Stomach (tissue), 9 donors: ENCODE results near the gene UCHL1. TPM values are rescaled to one million over a fixed set of nuclear protein-coding genes. Genes with fewer than 3 reads are reported as not detected.

Experiments
- DNase-seq, 2 donors: peaks; one replicate each; pipeline versions ENCODE4 v3.0.0 to v3.0.0-alpha.2; 2013 to 2019
- H3K27ac ChIP-seq, 5 donors: fragments of 200-600 bp in 4 of 5; sonication (generic) in 4 of 5; one replicate each; pipeline ENCODE4 v1.5.1; 2013 to 2019; ENCODE audit warnings: mild to moderate bottlenecking in 1 of 5, moderate library complexity in 1 of 5
- H3K27me3 ChIP-seq, 3 donors: fragments of 200-600 bp; sonication (generic); one replicate each; pipeline ENCODE4 v1.5.1; 2017 to 2019; ENCODE audit warnings: mixed run types in 1 of 3
- H3K36me3 ChIP-seq, 4 donors: fragments of 200-600 bp; sonication (generic); 1 replicate in 3 of 4; 2 replicates in 1 of 4; pipeline ENCODE4 v1.5.1; 2016 to 2019
- H3K4me1 ChIP-seq, 4 donors: fragments of 200-600 bp; sonication (generic); one replicate each; pipeline ENCODE4 v1.5.1; 2016 to 2019
- H3K4me3 ChIP-seq, 4 donors: fragments of 200-600 bp; sonication (generic) in 3 of 4; one replicate each; pipeline ENCODE4 v1.5.1; 2016 to 2019; ENCODE audit warnings: mild to moderate bottlenecking in 1 of 4
- H3K9me3 ChIP-seq, 4 donors: fragments of 200-600 bp; sonication (generic); one replicate each; pipeline ENCODE4 v1.5.1; 2016 to 2019
- CTCF ChIP-seq, 7 experiments: fragments of 450-650 bp in 4 of 7; fragments of 200-600 bp in 3 of 7; sonication (generic) in 3 of 7; IDR thresholded peaks; one replicate each; pipeline ENCODE4 v1.5.1; 2016 to 2019; ENCODE audit warnings: antibody characterized with exemption in 7 of 7, control low read depth in 2 of 7, mild to moderate bottlenecking in 1 of 7
- EP300 ChIP-seq: sonication (generic); formaldehyde crosslinking; IDR thresholded peaks from one replicate; pipeline ENCODE4 v1.6.1; 2017; ENCODE audit warnings: antibody characterized with exemption
- POLR2A ChIP-seq, 4 donors: fragments of 450-650 bp; IDR thresholded peaks; one replicate each; pipeline ENCODE4 v1.6.1; 2016; ENCODE audit warnings: antibody characterized with exemption in 4 of 4, control low read depth in 2 of 4, mild to moderate bottlenecking in 1 of 4, moderate library complexity in 1 of 4
- POLR2AphosphoS5 ChIP-seq, 3 donors: sonication (generic); formaldehyde crosslinking; IDR thresholded peaks; one replicate each; pipeline ENCODE4 v1.6.1; 2016; ENCODE audit warnings: antibody characterized with exemption in 3 of 3
- WGBS, 5 donors: extraction: QIAGEN DNeasy Blood & Tissue Kit in 3 of 5; methylation state at CpG; one replicate each; pipeline versions ENCODE4 v1.1.5 to v1.1.7; 2013 to 2018; 5-methylcytosine and 5-hydroxymethylcytosine counted together
- intact Hi-C: fragments of 100-400 bp; cut with DNase I; formaldehyde crosslinking; loops from one replicate; pipeline ENCODE4 v1.15.1; 2023; ENCODE audit warnings: low total_unique reads
- polyA plus RNA-seq, 3 donors: library from polyadenylated mRNA; stranded (reverse); fragments of 200-250 nt; gene quantifications; one replicate each; pipeline ENCODE4 v1.2.3, GENCODE V29; 2013
- total RNA-seq, 5 donors: library from RNA; depleted of rRNA; stranded (reverse); fragments of >200 nt; gene quantifications; one replicate each; pipeline versions ENCODE4 v1.1.0 to v1.2.3, GENCODE V29; 2014 to 2016
- donor health status: healthy with polysubstance abuse.
- donor health status: Bipolar disorder and iron deficiency.
- donor health status: healthy.

Gene UCHL1
- total and polyA plus RNA-seq, 8 donors, result 4.6 to 43.4 (median 18.7) TPM

DNA sequence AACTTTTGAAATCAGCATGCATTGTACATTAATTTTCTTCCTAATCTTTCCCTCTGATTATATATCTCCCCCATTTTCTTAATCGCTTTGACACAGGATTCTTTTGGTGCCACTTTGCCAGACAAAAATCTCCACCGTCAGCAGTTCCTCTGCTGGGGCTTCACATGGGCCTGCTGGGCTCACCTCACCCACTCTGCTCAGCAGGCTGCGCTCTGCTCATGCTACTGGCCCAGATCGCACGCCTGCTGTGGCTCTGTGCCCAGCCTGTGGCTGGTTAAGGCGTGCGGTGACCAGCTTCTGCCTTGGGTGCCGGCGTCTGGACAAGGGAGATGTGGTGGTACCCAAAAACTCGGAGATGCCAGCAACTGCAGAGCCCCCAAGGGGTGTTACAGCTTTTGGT is 31.1 kb downstream of the UCHL1 start:
- 92 to 96% (median 94%) methylated on average over 9 to 10 of the region's 10 CpGs for WGBS, 5 donors
- DNase-seq, result no peak
- TF ChIP-seq POLR2AphosphoS5 (IDR thresholded peaks at IDR 0.05) (no peak), CTCF (IDR thresholded peaks at IDR 0.05) (no peak), EP300 (no peak), POLR2A (IDR thresholded peaks at IDR 0.05) (no peak)
- no peak overlapping the region for H3K27ac ChIP-seq
- H3K4me3 ChIP-seq, result no peak overlapping the region
- no peaks in the 10 kb centered on the region for H3K9me3 ChIP-seq
- no peaks in the 10 kb centered on the region for H3K4me1 ChIP-seq
- intact Hi-C loops, result no loop called here
- H3K27me3 ChIP-seq, result no peaks in the 10 kb centered on the region
- no peaks in the 10 kb centered on the region for H3K36me3 ChIP-seq

DNA sequence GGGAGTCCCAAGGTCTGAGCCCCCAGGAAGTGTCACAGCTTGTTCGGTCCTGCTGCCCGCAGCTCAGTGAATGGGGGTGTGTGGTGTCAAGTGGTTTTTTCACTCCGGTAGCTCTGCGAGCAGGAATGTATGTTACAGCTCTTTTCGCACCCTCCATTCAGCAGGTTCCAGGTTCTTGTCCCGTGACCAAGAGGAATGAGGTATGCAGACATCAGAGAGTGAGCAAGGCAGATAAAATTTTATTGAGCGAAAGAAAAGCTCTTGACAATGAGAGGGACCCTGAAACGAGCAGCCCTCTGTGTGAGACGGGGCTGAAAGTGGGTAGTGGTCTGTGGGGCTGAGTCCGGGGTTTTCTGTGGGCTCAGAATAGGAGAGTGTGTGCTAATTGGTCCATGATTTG is 31.5 kb downstream of the UCHL1 start:
- Histone ChIP-seq H3K4me1 (no peaks in the 10 kb centered on the region), H3K36me3 (no peaks in the 10 kb centered on the region), H3K27me3 (no peaks in the 10 kb centered on the region), H3K9me3 (no peaks in the 10 kb centered on the region), H3K27ac (no peak overlapping the region), H3K4me3 (no peak overlapping the region)
- TF ChIP-seq CTCF (IDR thresholded peaks at IDR 0.05), result no peak
- no peak for TF ChIP-seq EP300
- no peak for TF ChIP-seq POLR2A (IDR thresholded peaks at IDR 0.05)
- TF ChIP-seq POLR2AphosphoS5 (IDR thresholded peaks at IDR 0.05), result no peak
- no peak for DNase-seq
- WGBS, 5 donors, result 92 to 97% (median 93%) methylated on average over 10 of the region's 10 CpGs
- intact Hi-C loops, result no loop called here

DNA sequence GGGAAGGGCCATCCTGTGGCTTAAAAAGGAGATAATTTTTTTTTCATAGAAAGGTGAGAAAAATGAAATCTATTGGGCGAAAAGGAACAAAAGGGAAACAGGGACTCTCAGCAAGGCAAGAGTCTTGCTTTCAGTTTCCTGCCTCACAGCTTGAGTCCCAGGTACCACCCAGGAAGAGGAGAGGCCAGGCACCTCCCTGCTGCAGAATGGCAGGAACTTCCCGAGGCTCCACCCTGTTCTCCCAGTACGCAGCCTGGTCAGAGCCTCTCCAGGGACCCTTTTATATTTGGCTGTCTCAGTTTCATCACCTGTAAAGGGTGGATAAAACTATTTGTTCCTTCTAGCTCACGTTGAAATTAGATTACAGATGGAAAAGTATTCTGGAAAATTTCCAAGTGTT is 33.8 kb downstream of the UCHL1 start:
- no peaks in the 10 kb centered on the region for H3K36me3 ChIP-seq
- H3K27ac ChIP-seq, result no peak overlapping the region
- no peaks in the 10 kb centered on the region for H3K4me1 ChIP-seq
- 49 to 64% (median 52%) methylated on average over 4 of the region's 4 CpGs for WGBS, 5 donors
- H3K9me3 ChIP-seq, result peaks cover 0 to 14% (median 11%) of the 10 kb centered on the region in 4 donors
- intact Hi-C loops, result no loop called here
- TF ChIP-seq POLR2AphosphoS5 (IDR thresholded peaks at IDR 0.05) (no peak), POLR2A (IDR thresholded peaks at IDR 0.05) (no peak), EP300 (no peak), CTCF (IDR thresholded peaks at IDR 0.05) (no peak)
- no peak for DNase-seq
- no peaks in the 10 kb centered on the region for H3K27me3 ChIP-seq
- H3K4me3 ChIP-seq, result no peak overlapping the region

- Histone ChIP-seq H3K9me3 (peaks cover 0 to 14% (median 11%) of the 10 kb centered on the region in 4 donors), H3K27me3 (no peaks in the 10 kb centered on the region), H3K4me1 (no peaks in the 10 kb centered on the region), H3K4me3 (no peak overlapping the region), H3K36me3 (no peaks in the 10 kb centered on the region), H3K27ac (no peak overlapping the region)
- DNase-seq, result no peak
- intact Hi-C loops, result no loop called here
- TF ChIP-seq EP300, result no peak
- no peak for TF ChIP-seq POLR2A (IDR thresholded peaks at IDR 0.05)
- TF ChIP-seq POLR2AphosphoS5 (IDR thresholded peaks at IDR 0.05), result no peak
- TF ChIP-seq CTCF (IDR thresholded peaks at IDR 0.05), result no peak
- WGBS, 5 donors, result 88 to 94% (median 91%) methylated on average over 7 of the region's 7 CpGs
These were observed 37.8 kb downstream of the UCHL1 start for GRCh38 chr4:41294445-41295062.
